Eye (tissue), 1 donor: ENCODE data around the gene ADGRV1.
A peak's percentile ranks its signal among the peaks of the same experiment; 100 is the strongest.

Source experiments
- DNase-seq: peaks from one replicate; pipeline ENCODE4 v3.0.0-alpha.2; 2015

Gene ADGRV1

GRCh38 chr5:91150636-91151035, 592.0 kb downstream of the ADGRV1 start:
- no peak for DNase-seq

GRCh38 chr5:91151947-91152346, 593.4 kb downstream of the ADGRV1 start:
- no peak for DNase-seq

GRCh38 chr5:91154338-91154737, 595.7 kb downstream of the ADGRV1 start:
- no peak for DNase-seq

- no peak for DNase-seq
Measured at GRCh38 chr5:91155274-91155673, 596.7 kb downstream of the ADGRV1 start.

- DNase-seq, result no peak
Measured at GRCh38 chr5:91156242-91156641, 597.6 kb downstream of the ADGRV1 start.

- no peak for DNase-seq
Measured at GRCh38 chr5:91158011-91158410, 599.4 kb downstream of the ADGRV1 start.

- DNase-seq, result no peak
Measured at GRCh38 chr5:91159647-91160046, 601.0 kb downstream of the ADGRV1 start.

- DNase-seq, result no peak
Measured at GRCh38 chr5:91160714-91161285, 602.2 kb downstream of the ADGRV1 start.

GRCh38 chr5:91162534-91163381, 604.2 kb downstream of the ADGRV1 start:
- peak; percentile 13 for DNase-seq

- no peak for DNase-seq
Measured at GRCh38 chr5:91164424-91164823, 605.8 kb downstream of the ADGRV1 start.

GRCh38 chr5:91166059-91166807, 607.6 kb downstream of the ADGRV1 start:
- no peak for DNase-seq

GRCh38 chr5:91168859-91169258, 610.3 kb downstream of the ADGRV1 start:
- no peak for DNase-seq

GRCh38 chr5:91170266-91170665, 611.7 kb downstream of the ADGRV1 start:
- no peak for DNase-seq

GRCh38 chr5:91171322-91171721, 612.7 kb downstream of the ADGRV1 start:
- no peak for DNase-seq

GRCh38 chr5:91174396-91174795, 615.8 kb downstream of the ADGRV1 start:
- DNase-seq, result no peak

GRCh38 chr5:91175708-91176107, 617.1 kb downstream of the ADGRV1 start:
- DNase-seq, result no peak

GRCh38 chr5:91176288-91177016, 617.9 kb downstream of the ADGRV1 start:
- no peak for DNase-seq

- DNase-seq, result no peak
Measured at GRCh38 chr5:91177085-91177484, 618.5 kb downstream of the ADGRV1 start.

- no peak for DNase-seq
Measured at GRCh38 chr5:91177639-91178038, 619.0 kb downstream of the ADGRV1 start.

- no peak for DNase-seq
Measured at GRCh38 chr5:91178461-91178860, 619.9 kb downstream of the ADGRV1 start.

- DNase-seq, result no peak
Measured at GRCh38 chr5:91179018-91179417, 620.4 kb downstream of the ADGRV1 start.

GRCh38 chr5:91180506-91180905, 621.9 kb downstream of the ADGRV1 start:
- no peak for DNase-seq

GRCh38 chr5:91182763-91183162, 624.2 kb downstream of the ADGRV1 start:
- peak; percentile 13 for DNase-seq
